ENCODE results near the gene USB1. TPM values are rescaled to one million over a fixed set of nuclear protein-coding genes. Genes with fewer than 3 reads are reported as not detected.

USB1 gene
- total RNA-seq, 1 donor from 2014 or later, result 133 TPM

DNA sequence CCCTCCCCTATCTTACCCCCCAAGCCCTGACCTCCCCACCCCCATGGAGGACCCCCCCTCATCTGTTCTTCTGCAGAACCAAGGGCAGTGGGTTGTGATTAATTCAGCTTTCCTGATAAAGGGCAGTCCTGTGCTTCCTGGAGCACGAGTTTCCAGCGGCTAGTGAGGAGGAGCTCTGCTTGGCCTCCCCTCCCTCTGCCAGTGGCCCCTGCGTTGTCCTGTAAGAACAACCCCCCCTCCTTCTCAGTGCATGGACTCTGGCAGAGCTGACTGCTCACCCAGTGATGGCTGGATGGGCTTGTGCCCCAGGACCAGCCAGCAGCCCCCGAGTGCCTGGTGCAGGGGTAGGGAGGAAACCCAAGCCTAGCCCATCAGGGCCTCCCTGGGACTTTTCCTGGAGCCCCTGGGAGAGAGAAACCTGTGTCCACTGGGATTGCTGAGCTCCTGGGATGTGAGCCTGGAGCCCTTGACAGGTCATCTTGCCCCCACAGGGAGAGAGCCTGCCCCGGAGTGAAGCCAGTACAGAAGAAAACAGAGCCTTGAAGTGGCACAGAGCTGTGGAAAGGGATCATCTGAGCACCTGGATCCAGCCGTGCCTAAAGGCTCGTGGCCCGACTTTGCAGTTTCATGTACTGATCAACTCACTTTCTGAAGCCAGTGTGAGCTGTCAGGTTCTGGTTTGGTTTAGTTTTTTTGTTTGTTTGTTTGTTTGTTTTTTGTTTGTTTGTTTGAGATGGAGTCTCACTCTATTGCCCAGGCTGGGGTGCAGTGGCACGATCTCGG, 50.8 kb downstream of the USB1 start:
- intact Hi-C loops (cut with DNase I), result no loop called here
- H3K27ac ChIP-seq, result no peak overlapping the region
- TF ChIP-seq CTCF (IDR thresholded peaks at IDR 0.05), result no peak

GRCh38 chr16:58053682-58054005, 52.4 kb downstream of the USB1 start:
- Histone ChIP-seq H3K36me3 (no peaks in the 10 kb centered on the region), H3K4me3 (no peak overlapping the region), H3K27ac (no peak overlapping the region), H3K9me3 (no peaks in the 10 kb centered on the region), H3K27me3 (no peaks in the 10 kb centered on the region), H3K4me1 (no peaks in the 10 kb centered on the region)
- DNase-seq (ENCODE audit: low spot score in 2 of 2), result no peak
- TF ChIP-seq CTCF (IDR thresholded peaks at IDR 0.05), result no peak
- intact Hi-C loops (cut with DNase I), result no loop called here

More for the DNA sequence above, 50.8 kb downstream of the USB1 start:
- no peak for DNase-seq (ENCODE audit: low spot score in 2 of 2)
- Histone ChIP-seq H3K4me3 (no peak overlapping the region), H3K4me1 (no peaks in the 10 kb centered on the region), H3K9me3 (no peaks in the 10 kb centered on the region), H3K36me3 (no peaks in the 10 kb centered on the region), H3K27me3 (no peaks in the 10 kb centered on the region)

GRCh38 chr16:58054289-58054688, 53.1 kb downstream of the USB1 start:
- Histone ChIP-seq H3K36me3 (no peaks in the 10 kb centered on the region), H3K4me1 (no peaks in the 10 kb centered on the region), H3K4me3 (no peak overlapping the region), H3K9me3 (no peaks in the 10 kb centered on the region), H3K27ac (no peak overlapping the region), H3K27me3 (no peaks in the 10 kb centered on the region)
- TF ChIP-seq CTCF (IDR thresholded peaks at IDR 0.05), result no peak
- intact Hi-C loops (cut with DNase I), result no loop called here
- no peak for DNase-seq (ENCODE audit: low spot score in 2 of 2)

GRCh38 chr16:58056580-58056979, 55.4 kb downstream of the USB1 start:
- H3K36me3 ChIP-seq, result no peaks in the 10 kb centered on the region
- no peaks in the 10 kb centered on the region for H3K9me3 ChIP-seq
- TF ChIP-seq CTCF (IDR thresholded peaks at IDR 0.05), result no peak
- no peak overlapping the region for H3K27ac ChIP-seq
- no peaks in the 10 kb centered on the region for H3K4me1 ChIP-seq
- no peak for DNase-seq (ENCODE audit: low spot score in 2 of 2)
- no peak overlapping the region for H3K4me3 ChIP-seq
- intact Hi-C loops (cut with DNase I), result no loop called here
- H3K27me3 ChIP-seq, result no peaks in the 10 kb centered on the region

DNA sequence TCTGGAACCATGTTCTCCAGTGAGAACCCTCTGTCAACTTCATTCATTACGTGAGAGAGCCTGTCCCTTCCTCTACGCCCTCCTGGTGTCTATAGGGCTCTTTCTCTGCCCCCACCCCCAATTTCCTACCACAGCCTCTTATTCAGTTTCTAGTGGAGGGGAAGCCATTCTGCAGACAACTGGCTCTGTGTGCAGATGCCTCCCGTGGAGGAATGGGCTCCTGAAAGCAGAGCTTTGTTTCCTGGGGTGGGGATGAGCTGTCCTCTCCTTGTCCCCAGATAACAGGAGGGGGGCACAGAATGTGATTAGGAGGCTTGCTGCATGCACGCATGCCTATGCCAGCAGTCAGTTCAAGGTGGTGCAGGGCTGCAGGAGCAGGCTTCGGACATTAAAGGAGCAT, 55.9 kb downstream of the USB1 start:
- Histone ChIP-seq H3K4me1 (no peaks in the 10 kb centered on the region), H3K27me3 (no peaks in the 10 kb centered on the region), H3K4me3 (no peak overlapping the region), H3K9me3 (no peaks in the 10 kb centered on the region), H3K27ac (no peak overlapping the region), H3K36me3 (no peaks in the 10 kb centered on the region)
- intact Hi-C loops (cut with DNase I), result no loop called here
- DNase-seq (ENCODE audit: low spot score in 2 of 2), result no peak
- TF ChIP-seq CTCF (IDR thresholded peaks at IDR 0.05), result no peak

GRCh38 chr16:58057784-58058183, 56.6 kb downstream of the USB1 start:
- no peaks in the 10 kb centered on the region for H3K9me3 ChIP-seq
- DNase-seq (ENCODE audit: low spot score in 2 of 2), result no peak
- H3K4me1 ChIP-seq, result no peaks in the 10 kb centered on the region
- no peaks in the 10 kb centered on the region for H3K27me3 ChIP-seq
- no peak overlapping the region for H3K27ac ChIP-seq
- intact Hi-C loops (cut with DNase I), result no loop called here
- H3K36me3 ChIP-seq, result no peaks in the 10 kb centered on the region
- TF ChIP-seq CTCF (IDR thresholded peaks at IDR 0.05), result no peak
- no peak overlapping the region for H3K4me3 ChIP-seq

Measured in ascending aorta (tissue), 2 donors.